HG02981 (cell line): Measurements from ENCODE around the gene DMTF1.

Experiments
- ATAC-seq: cut with Tn5 transposase; IDR thresholded peaks from one replicate; pipeline ENCODE4 v1.9.1; 2021; ENCODE audit warnings: mild to moderate bottlenecking, moderate library complexity; ENCODE audit not compliant: unreplicated experiment

The DMTF1 gene

DNA sequence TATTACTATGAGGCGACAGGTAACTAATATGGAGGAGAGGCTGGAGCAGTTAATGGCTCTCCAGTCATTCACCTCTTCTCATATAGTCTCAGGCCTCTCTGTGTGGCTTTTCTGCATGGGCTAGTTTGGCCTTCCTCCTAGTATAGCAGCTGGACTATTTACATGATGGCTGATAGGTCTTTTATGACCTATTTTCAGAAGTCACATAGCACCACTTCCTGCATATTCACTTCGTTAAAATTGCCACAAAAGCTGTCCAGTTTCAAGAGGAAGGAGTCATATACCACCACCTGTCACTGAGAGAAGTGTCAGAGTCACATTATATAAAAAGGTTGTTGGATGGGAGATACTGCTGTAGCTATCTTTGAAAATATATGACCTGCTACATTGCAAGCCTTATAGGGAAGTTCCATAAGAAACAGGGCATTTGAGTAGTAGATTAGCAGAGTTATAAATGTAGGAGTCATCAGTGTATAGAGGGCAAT, 8.0 kb upstream of the DMTF1 start:
- peak; percentile 95 for ATAC-seq

GRCh38 chr7:87146740-87147386, 5.4 kb upstream of the DMTF1 start:
- ATAC-seq = no peak

- no peak for ATAC-seq
Measured at GRCh38 chr7:87147500-87147899, 4.8 kb upstream of the DMTF1 start.

GRCh38 chr7:87148332-87148955, 3.8 kb upstream of the DMTF1 start:
- ATAC-seq = no peak

- no peak for ATAC-seq
Measured at GRCh38 chr7:87151002-87151728, 1.1 kb upstream of the DMTF1 start.

- peak; percentile 27 for ATAC-seq
Measured at GRCh38 chr7:87151729-87152111, 533 bp upstream of the DMTF1 start.

GRCh38 chr7:87152897-87153641, 816 bp downstream of the DMTF1 start:
- ATAC-seq = peak; percentile 11

- ATAC-seq = no peak
Measured at GRCh38 chr7:87154166-87154565, 1.9 kb downstream of the DMTF1 start.

GRCh38 chr7:87154569-87154968, 2.3 kb downstream of the DMTF1 start:
- no peak for ATAC-seq

DNA sequence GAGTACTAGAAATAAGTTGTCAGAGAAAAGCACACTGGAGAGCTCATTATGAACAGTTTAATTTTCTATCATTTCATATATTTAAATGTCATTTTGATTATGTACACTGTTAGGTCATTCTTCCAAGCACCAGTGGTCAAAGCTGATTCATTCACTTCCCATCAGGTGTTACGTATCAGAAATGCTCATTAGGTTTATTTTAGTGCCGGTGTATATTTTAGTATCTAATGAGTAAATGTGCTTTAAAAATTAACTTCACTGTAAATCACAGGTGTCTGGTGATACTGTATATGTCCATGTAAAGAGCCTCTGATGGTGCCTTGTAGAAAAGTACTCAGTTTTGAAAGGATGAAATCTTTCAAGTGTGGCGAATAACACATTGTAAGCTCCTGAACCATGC, 3.5 kb downstream of the DMTF1 start:
- no peak for ATAC-seq

GRCh38 chr7:87156709-87157108, 4.5 kb downstream of the DMTF1 start:
- ATAC-seq = no peak

DNA sequence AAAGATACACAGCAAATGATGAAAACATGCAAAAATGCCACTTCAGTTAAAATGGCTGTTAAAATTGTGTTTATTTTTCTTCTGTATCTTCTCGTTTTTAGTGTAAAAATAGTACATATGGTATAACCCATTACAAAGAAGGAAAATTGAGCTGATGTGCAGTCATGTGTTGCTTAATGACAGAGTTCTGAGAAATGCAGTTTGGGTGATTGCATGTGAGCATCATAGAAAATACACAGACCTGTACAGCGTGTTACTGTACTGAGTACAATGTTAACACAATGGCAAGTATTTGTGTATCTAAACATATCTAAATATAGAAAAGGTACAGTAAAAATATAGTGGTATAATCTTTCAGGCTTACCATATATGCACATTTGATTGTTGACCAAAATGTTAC, 7.3 kb downstream of the DMTF1 start:
- no peak for ATAC-seq

DNA sequence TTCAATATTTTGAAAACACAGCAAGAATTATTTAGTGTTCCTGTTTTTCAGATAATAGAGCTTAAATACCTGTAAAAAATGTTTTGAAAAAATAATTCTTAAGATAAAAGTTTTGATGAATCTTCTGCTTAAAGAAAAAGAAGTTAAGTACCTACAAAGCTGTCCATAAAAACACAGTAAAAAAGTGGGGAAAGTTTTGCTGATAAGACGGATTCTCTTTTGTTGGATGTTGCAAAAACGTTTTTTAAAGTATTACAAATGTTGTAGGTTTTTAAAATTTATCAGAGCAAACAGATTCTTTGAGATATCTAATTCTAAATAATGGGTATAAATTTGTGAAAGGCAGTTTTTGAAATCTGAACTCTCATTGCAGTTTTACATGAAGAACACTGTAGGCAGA, 12.2 kb downstream of the DMTF1 start:
- ATAC-seq = no peak

DNA sequence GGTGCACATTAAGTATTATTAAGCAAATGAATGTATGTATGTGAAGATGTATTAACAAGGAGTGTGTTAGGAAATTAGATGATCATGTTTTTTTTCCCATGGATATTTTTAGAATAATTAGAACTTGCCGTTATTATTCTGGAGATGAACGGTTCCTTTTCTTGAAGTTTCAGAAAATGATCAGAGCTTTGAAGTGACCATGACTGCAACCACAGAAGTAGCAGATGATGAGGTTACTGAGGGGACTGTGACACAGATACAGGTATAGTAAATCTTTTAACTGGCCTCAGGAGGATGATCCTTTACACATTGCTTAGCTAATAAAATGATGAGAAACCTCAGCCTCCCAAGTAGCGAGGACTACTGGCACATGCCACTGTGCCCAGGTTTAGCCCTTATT, 18.6 kb downstream of the DMTF1 start:
- ATAC-seq = no peak

- no peak for ATAC-seq
Measured at GRCh38 chr7:87171282-87171934, 19.2 kb downstream of the DMTF1 start.

- no peak for ATAC-seq
Measured at GRCh38 chr7:87173471-87173870, 21.2 kb downstream of the DMTF1 start.

GRCh38 chr7:87178320-87178719, 26.1 kb downstream of the DMTF1 start:
- no peak for ATAC-seq

- no peak for ATAC-seq
Measured at GRCh38 chr7:87179180-87179579, 26.9 kb downstream of the DMTF1 start.

GRCh38 chr7:87187120-87187519, 34.9 kb downstream of the DMTF1 start:
- no peak for ATAC-seq

DNA sequence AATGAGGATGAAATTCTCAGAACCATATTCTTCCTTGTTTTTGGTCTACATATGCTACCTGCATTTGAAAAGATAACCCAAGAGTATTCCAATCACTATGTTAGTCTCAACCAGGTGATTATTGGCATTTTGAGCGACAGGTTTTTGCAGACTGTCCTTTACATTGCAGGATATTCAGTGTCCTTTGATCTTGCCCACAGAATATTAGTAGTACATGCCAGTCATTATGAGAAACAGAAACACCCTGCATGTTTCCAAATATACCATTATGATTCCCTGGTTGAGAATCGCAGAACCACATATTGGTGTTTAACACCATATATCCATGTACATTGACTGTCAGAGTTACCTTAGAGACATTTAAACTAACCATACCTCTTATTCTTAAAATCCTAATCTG, 36.7 kb downstream of the DMTF1 start:
- ATAC-seq = no peak

- no peak for ATAC-seq
Measured at GRCh38 chr7:87190783-87191182, 38.5 kb downstream of the DMTF1 start.
